ENCODE measurements around the gene MMP28.

The MMP28 gene

GRCh38 chr17:35731917-35732805 is 63.3 kb downstream of the MMP28 start:
- Histone ChIP-seq H3F3A (ENCODE audit: control insufficient read depth, insufficient read depth) (no peaks in the 10 kb centered on the region), H3K4me2 (ENCODE audit: low read length) (no peak overlapping the region), H3K27me3 (ENCODE audit: control insufficient read depth, low read length) (peaks cover 23% of the 10 kb centered on the region), H4K20me1 (ENCODE audit: control insufficient read depth, insufficient read depth, low read depth, low read length) (no peaks in the 10 kb centered on the region), H3K4me3 (ENCODE audit: low read length) (no peak overlapping the region), H3K36me3 (ENCODE audit: control insufficient read depth, low read length) (no peaks in the 10 kb centered on the region), H3K9me2 (replicated peaks; ENCODE audit: control insufficient read depth, low read length) (no peaks in the 10 kb centered on the region), H3K27ac (ENCODE audit: low read depth, low read length) (no peak overlapping the region), H3K79me2 (ENCODE audit: control insufficient read depth, low read length) (no peaks in the 10 kb centered on the region), H3K9me3 (ENCODE audit: control insufficient read depth, insufficient read depth, low read length) (no peaks in the 10 kb centered on the region), H3K4me1 (ENCODE audit: control insufficient read depth, low read length) (peaks cover 3% of the 10 kb centered on the region)
- TF ChIP-seq EZH2phosphoT487 (IDR thresholded peaks at IDR 0.05; ENCODE audit: borderline replicate concordance, low read length): no peak
- TF ChIP-seq CTCF (IDR thresholded peaks at IDR 0.05; ENCODE audit: low read depth, low read length, poor library complexity, severe bottlenecking): no peak

GRCh38 chr17:35731239-35731916 is 64.1 kb downstream of the MMP28 start, which contains the start of gene RASL10B:
Gene RASL10B (plus strand): TSS chr17:35731639. CDS start chr17:35735185, 3,546 bp downstream.
- no peak within 1 kb of the TSS for H3K4me3 ChIP-seq (ENCODE audit: low read length)
- H3K27me3 ChIP-seq (ENCODE audit: control insufficient read depth, low read length): peaks cover 23% of the 10 kb centered on the region
- TF ChIP-seq CTCF (IDR thresholded peaks at IDR 0.05; ENCODE audit: low read depth, low read length, poor library complexity, severe bottlenecking): no peak
- no peak for TF ChIP-seq EZH2phosphoT487 (IDR thresholded peaks at IDR 0.05; ENCODE audit: borderline replicate concordance, low read length)
- H3K4me1 ChIP-seq (ENCODE audit: control insufficient read depth, low read length): peaks cover 10% of the 10 kb centered on the region
- H3K9me2 ChIP-seq (replicated peaks; ENCODE audit: control insufficient read depth, low read length): no peaks in the 10 kb centered on the region
- no peaks in the 10 kb centered on the region for H3K36me3 ChIP-seq (ENCODE audit: control insufficient read depth, low read length)
- H4K20me1 ChIP-seq (ENCODE audit: control insufficient read depth, insufficient read depth, low read depth, low read length): no peaks in the 10 kb centered on the region
- H3K79me2 ChIP-seq (ENCODE audit: control insufficient read depth, low read length): no peaks in the 10 kb centered on the region
- H3K9me3 ChIP-seq (ENCODE audit: control insufficient read depth, insufficient read depth, low read length): no peaks in the 10 kb centered on the region
- peak within 1 kb of the TSS; percentile 19; the same call in 1 of the 2 replicates for H3K4me2 ChIP-seq (ENCODE audit: low read length)
- no peaks in the 10 kb centered on the region for H3F3A ChIP-seq (ENCODE audit: control insufficient read depth, insufficient read depth)
- no peak within 1 kb of the TSS for H3K27ac ChIP-seq (ENCODE audit: low read depth, low read length)

- Histone ChIP-seq H3K36me3 (ENCODE audit: control insufficient read depth, low read length) (no peaks in the 10 kb centered on the region), H3K4me3 (ENCODE audit: low read length) (no peak overlapping the region), H3K27me3 (ENCODE audit: control insufficient read depth, low read length) (peaks cover 23% of the 10 kb centered on the region), H3K4me1 (ENCODE audit: control insufficient read depth, low read length) (peaks cover 12% of the 10 kb centered on the region), H3F3A (ENCODE audit: control insufficient read depth, insufficient read depth) (no peaks in the 10 kb centered on the region), H3K27ac (ENCODE audit: low read depth, low read length) (no peak overlapping the region), H3K4me2 (ENCODE audit: low read length) (no peak overlapping the region), H3K79me2 (ENCODE audit: control insufficient read depth, low read length) (no peaks in the 10 kb centered on the region), H3K9me2 (replicated peaks; ENCODE audit: control insufficient read depth, low read length) (no peaks in the 10 kb centered on the region), H4K20me1 (ENCODE audit: control insufficient read depth, insufficient read depth, low read depth, low read length) (no peaks in the 10 kb centered on the region), H3K9me3 (ENCODE audit: control insufficient read depth, insufficient read depth, low read length) (no peaks in the 10 kb centered on the region)
- TF ChIP-seq EZH2phosphoT487 (IDR thresholded peaks at IDR 0.05; ENCODE audit: borderline replicate concordance, low read length) (no peak), CTCF (IDR thresholded peaks at IDR 0.05; ENCODE audit: low read depth, low read length, poor library complexity, severe bottlenecking) (no peak)
These were observed 64.9 kb downstream of the MMP28 start for GRCh38 chr17:35730400-35731005.
